ENCODE measurements around the gene STAT6.

The STAT6 gene

DNA sequence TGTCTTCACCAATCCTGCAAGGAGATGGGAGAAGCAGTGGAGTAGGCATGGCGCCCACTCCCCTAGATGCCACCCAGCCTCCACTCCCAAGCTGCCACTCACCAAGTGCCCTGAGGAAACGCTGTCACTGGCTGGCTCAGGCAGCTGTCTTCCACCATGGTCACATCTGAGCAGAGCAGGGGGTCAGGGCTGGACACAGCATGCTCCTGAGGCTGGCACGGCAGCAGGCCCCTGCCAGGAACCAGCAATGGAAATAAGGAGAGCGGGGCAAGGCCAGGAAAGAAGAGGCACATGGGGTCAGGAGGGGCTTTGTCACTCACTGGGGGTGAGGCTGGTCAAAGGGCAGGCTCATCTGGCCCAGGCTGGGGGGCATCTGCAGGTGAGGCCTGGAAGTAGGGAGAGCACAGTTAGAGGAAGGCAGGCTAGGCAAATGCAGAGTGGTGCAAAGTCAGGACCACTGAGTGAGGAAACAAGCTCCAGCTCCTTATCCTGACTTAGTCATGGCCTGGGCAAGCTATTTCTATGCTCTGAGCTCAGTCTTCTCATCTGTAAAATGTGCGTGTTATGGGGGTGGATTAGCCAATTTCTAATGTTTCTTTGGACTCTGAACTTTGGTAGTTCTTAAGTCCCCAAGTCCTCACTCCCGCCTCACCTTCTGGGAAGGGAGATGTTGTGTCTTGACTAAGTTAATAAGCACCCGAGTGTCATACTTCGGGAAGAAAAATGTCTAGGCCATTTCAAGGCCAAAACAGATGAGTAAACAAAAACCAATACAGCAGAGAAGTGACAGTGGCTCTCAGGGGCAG, 14.2 kb downstream of the STAT6 start:
- Histone ChIP-seq H3K9me3 (ENCODE audit: low read depth, low read length) (no peaks in the 10 kb centered on the region), H3K27ac (0 out of 2 replicates have a peak overlapping the region, but pooled peaks have one; percentile 46), H3K4me3 (no peak overlapping the region), H3K36me3 (ENCODE audit: insufficient read depth, low read length) (peaks cover 33% of the 10 kb centered on the region), H3K9ac (ENCODE audit: insufficient read length) (no peak overlapping the region)
- DNase-seq (ENCODE audit: low read depth, low spot score) = no peak
- TF ChIP-seq POLR2AphosphoS5 (IDR thresholded peaks at IDR 0.05; ENCODE audit: borderline replicate concordance, low read depth, low read length) (peak; percentile 22; the same call in 1 of the 2 replicates), FOXP2 (optimal IDR thresholded peaks at IDR 0.05; ENCODE audit: control extremely low read depth, extremely low read length, insufficient read depth) (no peak)

DNA sequence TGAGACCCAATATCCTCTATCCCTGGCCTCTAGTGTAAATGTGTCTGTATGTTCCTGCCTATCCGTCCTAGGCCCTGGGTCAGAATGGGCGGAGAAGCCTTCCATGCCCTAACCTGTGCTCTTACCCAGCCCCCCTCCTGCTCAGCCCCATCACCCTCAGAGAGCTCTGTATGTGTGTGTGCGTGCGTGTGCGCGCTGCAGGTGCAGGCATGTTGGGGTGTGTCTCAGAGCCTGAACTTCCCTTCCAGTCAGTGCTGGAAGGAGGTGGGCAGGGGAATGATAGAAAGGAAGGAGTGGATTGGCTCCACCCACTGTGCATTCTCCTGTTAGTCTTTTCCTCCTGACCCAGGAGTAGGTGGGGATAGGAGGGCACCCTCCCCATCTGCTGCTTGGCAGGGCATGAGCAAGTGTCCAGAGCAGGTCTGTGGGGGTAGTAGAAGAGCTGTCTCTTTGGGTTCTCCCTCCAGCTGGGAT, 15.0 kb downstream of the STAT6 start:
- Histone ChIP-seq H3K36me3 (ENCODE audit: insufficient read depth, low read length) (peaks cover 41% of the 10 kb centered on the region), H3K9me3 (ENCODE audit: low read depth, low read length) (no peaks in the 10 kb centered on the region), H3K9ac (ENCODE audit: insufficient read length) (no peak overlapping the region), H3K27ac (peak overlapping the region; percentile 67), H3K4me3 (no peak overlapping the region)
- TF ChIP-seq POLR2AphosphoS5 (IDR thresholded peaks at IDR 0.05; ENCODE audit: borderline replicate concordance, low read depth, low read length) (no peak; the same call in none of the 2 replicates), FOXP2 (optimal IDR thresholded peaks at IDR 0.05; ENCODE audit: control extremely low read depth, extremely low read length, insufficient read depth) (no peak), EZH2 (IDR thresholded peaks at IDR 0.05) (no peak)
- DNase-seq (ENCODE audit: low read depth, low spot score) = no peak

DNA sequence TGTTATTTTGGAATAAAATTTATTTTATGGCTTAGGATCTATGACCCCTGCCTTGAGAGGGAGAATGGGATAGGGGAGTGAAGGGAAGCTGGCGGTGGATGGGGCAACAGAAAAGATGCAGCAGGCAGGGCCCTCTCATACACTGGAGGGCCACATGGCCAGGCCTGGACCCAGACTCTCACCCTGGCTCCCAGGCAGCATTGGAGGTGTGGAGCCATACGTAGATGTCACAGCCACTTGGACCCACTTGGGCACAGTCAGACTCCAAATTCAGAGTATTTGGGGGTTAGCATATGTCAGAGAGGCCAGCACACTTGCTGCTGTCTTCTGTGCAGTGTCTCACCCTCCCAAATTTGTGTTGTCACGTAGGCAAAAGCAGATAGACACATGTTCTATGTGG, 15.7 kb downstream of the STAT6 start:
- no peak overlapping the region for H3K9ac ChIP-seq (ENCODE audit: insufficient read length)
- H3K9me3 ChIP-seq (ENCODE audit: low read depth, low read length) = no peaks in the 10 kb centered on the region

DNA sequence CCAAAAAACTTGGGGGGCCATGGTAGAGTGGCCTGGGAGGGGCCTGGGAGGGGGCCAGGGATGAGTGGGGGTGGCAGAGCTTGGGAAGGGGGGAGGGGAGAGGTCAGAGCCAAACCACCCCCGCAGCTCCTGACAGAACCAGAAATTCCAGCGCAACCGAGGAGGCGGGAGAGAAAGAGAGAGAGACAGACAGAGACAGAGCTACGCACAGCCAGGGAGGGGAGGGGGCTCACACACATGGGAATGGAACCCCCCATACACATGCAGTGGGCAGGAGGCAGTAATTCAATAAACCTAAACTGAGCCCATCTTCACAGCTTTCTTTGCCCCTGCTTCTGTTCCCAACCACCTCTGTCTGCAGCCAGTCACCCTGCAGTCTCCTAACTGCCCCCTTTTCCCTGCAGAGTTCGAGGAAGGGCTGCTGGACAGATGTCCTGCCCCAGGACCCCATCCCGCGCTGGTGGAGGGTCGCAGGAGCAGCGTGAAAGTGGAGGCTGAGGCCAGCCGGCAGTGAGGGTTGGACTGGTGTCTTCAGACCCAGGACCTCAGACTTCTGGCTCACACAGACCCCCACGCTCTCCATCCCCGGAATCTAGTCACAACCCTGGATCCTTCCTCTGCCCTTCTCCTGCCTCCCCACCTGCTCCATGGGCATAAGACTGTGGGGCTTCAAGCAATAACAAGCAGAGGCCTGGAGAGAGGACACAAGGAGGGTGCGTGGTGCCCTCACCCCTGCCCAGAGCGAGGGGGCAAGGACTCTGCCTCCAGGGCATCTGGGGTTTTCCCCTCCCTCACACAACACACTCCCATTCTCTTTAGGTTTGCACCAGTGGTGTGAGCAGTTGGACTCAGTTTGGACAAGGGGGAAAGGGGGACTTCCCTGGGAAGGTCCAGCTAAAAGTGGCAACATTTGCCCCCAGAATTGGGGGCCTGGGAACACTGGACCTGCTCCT, 16.7 kb downstream of the STAT6 start:
- Histone ChIP-seq H3K36me3 (ENCODE audit: insufficient read depth, low read length) (peaks cover 48% of the 10 kb centered on the region), H3K9me3 (ENCODE audit: low read depth, low read length) (no peaks in the 10 kb centered on the region), H3K9ac (ENCODE audit: insufficient read length) (no peak overlapping the region), H3K27ac (peak overlapping the region; percentile 67), H3K4me3 (no peak overlapping the region)
- DNase-seq (ENCODE audit: low read depth, low spot score) = no peak
- TF ChIP-seq POLR2AphosphoS5 (IDR thresholded peaks at IDR 0.05; ENCODE audit: borderline replicate concordance, low read depth, low read length) (peak; percentile 22; the same call in 1 of the 2 replicates), FOXP2 (optimal IDR thresholded peaks at IDR 0.05; ENCODE audit: control extremely low read depth, extremely low read length, insufficient read depth) (no peak)

More for the DNA sequence above, 15.7 kb downstream of the STAT6 start:
- Histone ChIP-seq H3K36me3 (ENCODE audit: insufficient read depth, low read length) (peaks cover 48% of the 10 kb centered on the region), H3K4me3 (no peak overlapping the region), H3K27ac (peak overlapping the region; percentile 67)
- TF ChIP-seq EZH2 (IDR thresholded peaks at IDR 0.05) = no peak
- TF ChIP-seq POLR2AphosphoS5 (IDR thresholded peaks at IDR 0.05; ENCODE audit: borderline replicate concordance, low read depth, low read length) = no peak; the same call in 1 of the 2 replicates
- no peak for TF ChIP-seq FOXP2 (optimal IDR thresholded peaks at IDR 0.05; ENCODE audit: control extremely low read depth, extremely low read length, insufficient read depth)
- DNase-seq (ENCODE audit: low read depth, low spot score) = no peak

DNA sequence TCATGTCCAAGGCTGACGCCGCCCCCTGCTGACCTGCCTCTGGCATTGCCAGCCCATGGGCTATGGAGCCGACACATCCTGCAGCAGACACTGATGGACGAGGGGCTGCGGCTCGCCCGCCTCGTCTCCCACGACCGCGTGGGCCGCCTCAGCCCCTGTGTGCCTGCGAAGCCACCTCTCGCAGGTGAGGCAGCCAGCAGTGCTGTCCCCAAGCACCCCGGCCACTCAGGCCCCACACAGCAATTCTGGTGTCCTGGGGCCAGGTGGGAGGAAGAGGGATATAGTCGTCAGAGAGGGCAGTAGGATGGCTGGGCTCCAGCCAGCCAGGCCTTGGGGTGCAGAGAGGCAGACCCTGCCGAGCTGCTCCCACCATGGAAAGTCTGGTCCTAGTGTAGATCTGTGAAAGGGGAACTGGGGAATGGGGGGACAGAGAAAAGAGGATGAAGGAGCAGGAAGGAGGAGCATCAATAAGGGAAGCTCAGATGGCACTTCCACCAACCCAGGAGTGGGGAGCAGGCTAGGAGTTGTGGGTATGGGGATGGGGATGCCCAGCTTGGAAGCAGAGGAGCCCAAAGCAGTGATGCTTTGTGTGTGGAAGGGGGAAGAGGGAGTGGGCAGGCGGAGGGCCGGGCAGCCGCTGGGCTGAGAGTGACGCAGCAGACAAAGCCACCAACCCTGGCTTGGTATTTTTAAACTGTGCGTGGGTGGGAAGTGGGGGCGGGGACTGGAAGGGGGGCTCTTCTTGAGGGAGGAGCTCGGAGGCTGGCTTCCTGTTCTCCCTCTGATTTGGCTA, 17.6 kb downstream of the STAT6 start:
- H3K9me3 ChIP-seq (ENCODE audit: low read depth, low read length) = no peaks in the 10 kb centered on the region
- H3K4me3 ChIP-seq = no peak overlapping the region
- H3K27ac ChIP-seq = peak overlapping the region; percentile 48; the same call in 1 of the 2 replicates
- peaks cover 48% of the 10 kb centered on the region for H3K36me3 ChIP-seq (ENCODE audit: insufficient read depth, low read length)
- H3K9ac ChIP-seq (ENCODE audit: insufficient read length) = no peak overlapping the region
- TF ChIP-seq EZH2 (IDR thresholded peaks at IDR 0.05) (no peak), POLR2AphosphoS5 (IDR thresholded peaks at IDR 0.05; ENCODE audit: borderline replicate concordance, low read depth, low read length) (peak; percentile 58; the same call in 1 of the 2 replicates), FOXP2 (optimal IDR thresholded peaks at IDR 0.05; ENCODE audit: control extremely low read depth, extremely low read length, insufficient read depth) (no peak)
- DNase-seq (ENCODE audit: low read depth, low spot score) = no peak

DNA sequence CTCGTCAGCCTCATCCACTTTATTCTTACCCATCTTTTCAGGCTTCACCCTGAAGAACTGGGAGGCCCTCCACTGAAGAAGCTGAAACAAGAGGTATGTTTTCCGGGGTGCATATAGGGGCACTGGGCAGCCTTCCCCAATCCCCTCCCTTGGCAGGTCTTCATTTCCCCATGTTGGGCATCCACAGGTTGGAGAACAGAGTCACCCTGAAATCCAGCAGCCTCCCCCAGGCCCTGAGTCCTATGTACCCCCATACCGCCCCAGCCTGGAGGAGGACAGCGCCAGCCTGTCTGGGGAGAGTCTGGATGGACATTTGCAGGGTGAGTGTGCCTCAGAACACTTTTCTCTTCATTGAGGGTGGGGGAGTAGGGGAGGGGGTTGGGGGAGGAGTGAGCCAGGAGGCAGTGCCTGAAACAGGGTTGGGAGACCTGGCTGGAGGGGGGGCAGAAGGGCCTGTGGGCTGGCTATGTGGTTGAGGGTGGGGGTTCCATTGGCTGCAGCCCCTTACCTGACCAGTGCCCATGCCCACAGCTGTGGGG, 18.2 kb downstream of the STAT6 start:
- Histone ChIP-seq H3K36me3 (ENCODE audit: insufficient read depth, low read length) (peaks cover 48% of the 10 kb centered on the region), H3K4me3 (no peak overlapping the region), H3K9me3 (ENCODE audit: low read depth, low read length) (no peaks in the 10 kb centered on the region), H3K9ac (ENCODE audit: insufficient read length) (no peak overlapping the region), H3K27ac (peak overlapping the region; percentile 22; the same call in 1 of the 2 replicates)
- no peak for TF ChIP-seq EZH2 (IDR thresholded peaks at IDR 0.05)
- TF ChIP-seq FOXP2 (optimal IDR thresholded peaks at IDR 0.05; ENCODE audit: control extremely low read depth, extremely low read length, insufficient read depth) = no peak
- TF ChIP-seq POLR2AphosphoS5 (IDR thresholded peaks at IDR 0.05; ENCODE audit: borderline replicate concordance, low read depth, low read length) = no peak
- DNase-seq (ENCODE audit: low read depth, low spot score) = no peak

DNA sequence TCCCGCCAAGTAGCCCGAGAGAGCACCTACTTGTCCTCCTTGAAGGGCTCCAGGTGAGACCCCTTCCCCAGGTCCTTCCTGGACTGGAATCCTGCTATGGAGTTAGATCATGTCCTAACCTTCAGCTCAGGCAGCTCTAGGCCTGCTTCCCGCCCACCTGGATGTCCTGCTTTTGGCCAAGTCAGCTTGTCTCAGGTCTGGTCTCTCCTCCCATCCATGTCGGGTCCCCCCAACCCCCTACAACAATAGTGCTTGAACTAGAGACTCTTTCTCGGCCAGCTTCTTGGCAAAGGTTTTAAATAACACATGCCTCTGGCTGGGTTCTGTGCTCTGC, 18.7 kb downstream of the STAT6 start:
- Histone ChIP-seq H3K27ac (peak overlapping the region; percentile 22; the same call in 1 of the 2 replicates), H3K36me3 (ENCODE audit: insufficient read depth, low read length) (peaks cover 48% of the 10 kb centered on the region), H3K9me3 (ENCODE audit: low read depth, low read length) (no peaks in the 10 kb centered on the region), H3K9ac (ENCODE audit: insufficient read length) (no peak overlapping the region), H3K4me3 (no peak overlapping the region)
- TF ChIP-seq POLR2AphosphoS5 (IDR thresholded peaks at IDR 0.05; ENCODE audit: borderline replicate concordance, low read depth, low read length) (no peak), EZH2 (IDR thresholded peaks at IDR 0.05) (no peak), FOXP2 (optimal IDR thresholded peaks at IDR 0.05; ENCODE audit: control extremely low read depth, extremely low read length, insufficient read depth) (no peak)
- DNase-seq (ENCODE audit: low read depth, low spot score) = no peak
